BLaER1 (cell line): Measurements from ENCODE around the gene GRAMD1A.

Experiments used
- H3K27ac ChIP-seq: shearing (Covaris generic); formaldehyde crosslinking; 2 replicates; pipeline ENCODE4 v1.8.1; 2022
- H3K27me3 ChIP-seq: shearing (Covaris generic); formaldehyde crosslinking; 2 replicates; pipeline ENCODE4 v1.8.1; 2022
- H3K36me3 ChIP-seq: shearing (Covaris generic); formaldehyde crosslinking; 2 replicates; pipeline ENCODE4 v1.8.1; 2022
- H3K4me1 ChIP-seq: shearing (Covaris generic); formaldehyde crosslinking; 2 replicates; pipeline ENCODE4 v1.8.1; 2022
- H3K4me2 ChIP-seq: shearing (Covaris generic); formaldehyde crosslinking; 2 replicates; pipeline ENCODE4 v1.8.1; 2022
- H3K4me3 ChIP-seq: shearing (Covaris generic); formaldehyde crosslinking; 2 replicates; pipeline ENCODE4 v1.8.1; 2022
- H3K9ac ChIP-seq: shearing (Covaris generic); formaldehyde crosslinking; 2 replicates; pipeline ENCODE4 v1.8.1; 2022
- H3K9me3 ChIP-seq: shearing (Covaris generic); formaldehyde crosslinking; 2 replicates; pipeline ENCODE4 v1.8.1; 2022
- H4K20me1 ChIP-seq: shearing (Covaris generic); formaldehyde crosslinking; 2 replicates; pipeline ENCODE4 v1.8.1; 2022
- Cebpa-rat ChIP-seq: shearing (Covaris generic); IDR thresholded peaks from 2 replicates; pipeline ENCODE4 v1.8.1; 2022

The GRAMD1A gene

DNA sequence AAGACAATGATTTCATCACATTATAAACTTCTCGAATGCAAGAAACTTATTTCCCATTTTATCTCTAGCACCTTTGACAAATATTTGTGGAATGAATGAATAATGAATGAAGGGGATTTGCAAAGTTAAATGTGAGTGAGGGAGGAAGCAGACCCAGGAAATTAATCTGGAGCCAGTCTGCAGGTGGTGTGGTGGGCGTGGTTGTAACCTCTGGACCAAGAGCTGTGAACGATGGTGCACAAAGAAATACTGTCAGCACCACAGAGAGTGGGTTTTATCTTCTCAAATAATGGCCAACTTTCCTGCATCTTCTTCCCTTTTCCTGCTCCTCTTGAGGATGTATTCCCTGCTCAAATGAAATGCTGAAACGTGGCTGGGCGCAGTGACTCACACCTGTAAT lies 25.1 kb upstream of the GRAMD1A start:
- peaks cover 15% of the 10 kb centered on the region for H3K4me1 ChIP-seq
- no peaks in the 10 kb centered on the region for H4K20me1 ChIP-seq
- H3K36me3 ChIP-seq, result no peaks in the 10 kb centered on the region
- H3K9ac ChIP-seq, result no peak overlapping the region
- no peaks in the 10 kb centered on the region for H3K27me3 ChIP-seq
- no peak overlapping the region for H3K4me2 ChIP-seq
- no peak for TF ChIP-seq Cebpa-rat
- H3K9me3 ChIP-seq, result peaks cover 25% of the 10 kb centered on the region
- no peak overlapping the region for H3K27ac ChIP-seq
- no peak overlapping the region for H3K4me3 ChIP-seq

DNA sequence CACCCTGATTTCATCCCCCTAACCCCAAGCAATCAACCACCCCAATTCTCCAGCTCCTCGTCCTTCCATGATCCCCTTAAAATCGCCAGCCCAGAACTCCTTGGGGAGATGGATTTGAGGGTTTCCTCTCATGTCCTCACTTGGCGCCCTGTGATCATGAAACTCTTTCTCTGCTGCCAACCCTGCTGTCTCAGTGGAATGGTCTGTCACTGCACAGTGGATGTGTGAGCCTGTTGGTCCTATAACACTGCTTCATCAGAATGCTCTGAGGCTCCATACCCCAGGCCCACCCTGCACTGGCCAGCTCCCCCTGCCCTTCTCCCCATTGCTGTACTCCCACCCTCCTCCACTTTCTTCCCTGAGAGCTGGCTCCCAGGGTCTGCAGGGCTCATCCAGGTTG lies 23.5 kb upstream of the GRAMD1A start:
- Histone ChIP-seq H3K9me3 (peaks cover 14% of the 10 kb centered on the region), H3K4me1 (peaks cover 15% of the 10 kb centered on the region), H3K27ac (no peak overlapping the region), H4K20me1 (no peaks in the 10 kb centered on the region), H3K4me2 (no peak overlapping the region), H3K36me3 (no peaks in the 10 kb centered on the region), H3K9ac (no peak overlapping the region), H3K4me3 (no peak overlapping the region), H3K27me3 (no peaks in the 10 kb centered on the region)
- no peak for TF ChIP-seq Cebpa-rat

DNA sequence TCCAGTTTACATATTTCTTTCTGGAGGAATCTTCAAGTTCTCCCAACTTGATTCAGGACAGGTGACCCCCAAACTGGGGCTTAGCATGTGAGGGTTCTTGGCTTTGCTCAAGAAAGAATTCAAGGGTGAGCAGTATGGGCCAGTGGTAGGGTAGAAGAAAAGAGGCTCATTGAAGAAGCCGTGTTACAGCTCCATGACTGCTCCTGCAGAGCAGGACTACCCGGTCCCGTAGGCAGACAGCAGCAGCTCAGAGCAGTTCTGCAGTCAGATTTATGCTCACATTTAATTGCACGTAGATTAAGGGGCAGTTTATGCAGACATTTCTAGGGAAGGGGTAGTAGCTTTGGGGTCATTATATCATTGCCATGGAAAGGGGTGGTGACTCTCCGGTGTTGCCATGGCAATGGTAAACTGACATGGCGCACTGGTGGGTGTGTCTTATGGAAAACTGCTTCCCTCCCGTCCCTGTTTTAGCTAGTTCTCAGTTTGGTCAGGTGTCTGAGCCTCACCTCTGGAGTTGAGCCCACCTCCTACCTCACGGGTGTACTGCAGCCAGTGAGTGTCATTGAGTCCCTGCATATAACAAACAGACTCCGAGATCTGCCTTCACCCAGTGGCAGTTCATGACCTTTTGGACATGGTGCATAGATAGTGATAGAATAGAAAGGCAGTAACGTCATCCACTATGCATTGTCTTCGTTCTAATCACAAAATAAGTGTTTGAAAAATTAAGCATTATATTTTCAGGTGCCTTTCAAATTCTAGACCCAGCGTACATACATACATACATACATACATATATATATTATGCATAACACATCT lies 20.1 kb upstream of the GRAMD1A start:
- peaks cover 14% of the 10 kb centered on the region for H3K9me3 ChIP-seq
- H3K27me3 ChIP-seq, result no peaks in the 10 kb centered on the region
- H3K36me3 ChIP-seq, result no peaks in the 10 kb centered on the region
- no peaks in the 10 kb centered on the region for H4K20me1 ChIP-seq
- no peak overlapping the region for H3K27ac ChIP-seq
- no peak overlapping the region for H3K4me3 ChIP-seq
- no peak overlapping the region for H3K9ac ChIP-seq
- TF ChIP-seq Cebpa-rat, result no peak
- no peaks in the 10 kb centered on the region for H3K4me1 ChIP-seq
- H3K4me2 ChIP-seq, result no peak overlapping the region

DNA sequence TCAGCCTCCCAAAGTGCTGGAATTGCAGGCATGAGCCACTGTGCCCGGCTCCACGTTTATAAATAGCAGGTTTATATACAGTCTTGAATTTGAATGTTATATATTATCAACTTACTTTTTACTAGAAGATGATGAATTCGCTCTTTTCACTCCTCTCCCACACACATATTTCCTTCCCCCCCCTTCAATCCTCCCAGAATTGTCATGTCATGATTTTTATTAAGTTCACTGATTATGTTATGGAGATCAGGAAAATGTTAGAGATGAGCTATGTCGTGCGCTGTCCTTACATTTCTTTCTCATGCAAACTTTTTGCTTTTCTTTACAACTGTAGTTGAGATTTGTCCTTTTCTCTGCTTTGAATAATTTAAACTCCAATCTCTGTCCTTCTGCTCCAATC lies 17.8 kb upstream of the GRAMD1A start:
- Histone ChIP-seq H3K4me3 (no peak overlapping the region), H3K4me1 (peaks cover 10% of the 10 kb centered on the region), H3K27ac (no peak overlapping the region), H3K9ac (no peak overlapping the region), H3K36me3 (no peaks in the 10 kb centered on the region), H3K4me2 (no peak overlapping the region), H3K9me3 (peaks cover 1% of the 10 kb centered on the region; the same call in 1 of the 2 replicates), H4K20me1 (no peaks in the 10 kb centered on the region), H3K27me3 (no peaks in the 10 kb centered on the region)
- no peak for TF ChIP-seq Cebpa-rat

DNA sequence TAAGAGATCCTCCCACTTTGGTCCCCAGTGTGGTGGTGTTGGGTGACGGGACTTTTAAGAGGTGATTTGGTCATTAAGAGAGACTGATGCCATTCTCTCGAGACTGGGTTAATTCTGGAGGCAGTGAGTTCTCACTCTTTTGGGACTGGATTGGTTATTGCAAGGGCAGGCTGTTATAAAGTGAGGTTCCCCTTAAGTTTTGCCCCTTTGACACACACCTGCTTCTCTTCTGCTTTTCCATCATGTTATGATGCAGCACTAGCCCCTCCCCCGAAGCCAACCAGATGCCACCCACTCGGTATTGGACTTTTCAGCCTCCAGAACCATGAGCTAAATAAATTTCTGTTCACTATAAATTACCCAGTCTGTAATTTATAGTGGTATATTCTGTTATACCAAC lies 16.3 kb upstream of the GRAMD1A start:
- Histone ChIP-seq H4K20me1 (no peaks in the 10 kb centered on the region), H3K4me1 (peaks cover 10% of the 10 kb centered on the region), H3K9ac (no peak overlapping the region), H3K27ac (no peak overlapping the region), H3K36me3 (no peaks in the 10 kb centered on the region), H3K27me3 (no peaks in the 10 kb centered on the region), H3K4me3 (no peak overlapping the region), H3K4me2 (no peak overlapping the region), H3K9me3 (no peaks in the 10 kb centered on the region)
- TF ChIP-seq Cebpa-rat, result no peak

DNA sequence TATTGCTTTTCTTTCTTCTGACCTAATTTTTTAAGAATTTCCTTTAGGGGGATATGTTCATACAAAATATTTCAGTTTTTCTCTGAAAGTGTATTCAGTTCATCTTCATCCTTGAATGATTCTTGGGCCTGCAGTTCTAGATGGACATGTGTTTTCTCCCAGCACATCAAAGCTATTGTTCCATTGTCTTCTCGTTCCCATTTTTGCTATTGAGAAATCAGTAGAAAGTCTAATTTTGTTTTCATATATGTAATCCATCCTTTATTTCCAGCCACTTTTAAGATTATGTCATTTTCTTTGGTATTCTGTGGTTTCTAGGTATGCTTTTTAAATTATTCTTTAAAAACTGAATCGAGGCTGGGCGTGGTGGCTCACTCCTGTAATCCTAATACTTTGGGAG lies 15.8 kb upstream of the GRAMD1A start:
- no peaks in the 10 kb centered on the region for H3K9me3 ChIP-seq
- H3K36me3 ChIP-seq, result no peaks in the 10 kb centered on the region
- H3K4me2 ChIP-seq, result no peak overlapping the region
- H3K27ac ChIP-seq, result no peak overlapping the region
- H3K27me3 ChIP-seq, result no peaks in the 10 kb centered on the region
- peaks cover 13% of the 10 kb centered on the region for H3K4me1 ChIP-seq
- H3K9ac ChIP-seq, result no peak overlapping the region
- no peak overlapping the region for H3K4me3 ChIP-seq
- no peak for TF ChIP-seq Cebpa-rat
- no peaks in the 10 kb centered on the region for H4K20me1 ChIP-seq

DNA sequence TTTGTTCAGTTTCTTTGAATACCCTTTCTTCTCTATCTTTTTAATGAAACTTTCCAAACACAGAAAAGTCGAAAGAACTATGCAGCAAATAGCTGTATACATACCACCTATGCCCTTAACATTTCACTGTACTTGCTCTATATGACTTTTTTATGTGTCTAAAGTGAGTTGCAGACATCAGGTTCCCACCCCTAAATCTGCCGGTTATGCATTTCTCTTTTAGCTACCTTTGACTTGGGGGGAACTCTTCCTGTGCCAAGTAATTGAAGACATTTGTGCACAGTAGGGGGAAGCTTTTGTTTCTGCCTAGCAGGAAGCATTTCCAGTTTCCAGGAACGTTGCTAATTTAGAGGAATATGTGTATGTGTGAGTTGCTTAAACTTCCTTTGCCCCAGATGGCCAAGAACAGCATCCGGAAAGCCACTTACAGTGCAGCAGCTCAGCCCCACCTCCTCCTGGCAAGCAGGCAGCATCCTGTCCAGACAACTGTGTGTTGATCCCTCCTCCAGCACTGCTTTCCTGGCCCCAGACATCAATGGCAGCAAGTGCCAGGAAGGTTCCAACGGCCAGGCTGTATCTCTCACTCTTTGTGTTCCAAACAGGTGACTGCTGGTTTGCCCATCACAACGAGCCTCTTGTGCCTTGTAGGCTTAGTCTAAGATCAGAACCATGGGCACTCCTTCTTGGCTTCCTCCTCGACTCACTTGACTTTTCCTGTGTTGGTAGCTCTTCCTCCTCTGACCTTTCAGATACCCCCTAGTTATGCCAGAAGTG lies 14.7 kb upstream of the GRAMD1A start:
- Histone ChIP-seq H3K4me3 (no peak overlapping the region), H3K9me3 (no peaks in the 10 kb centered on the region), H3K4me2 (peak overlapping the region; percentile 29), H3K27me3 (no peaks in the 10 kb centered on the region), H3K9ac (no peak overlapping the region), H3K27ac (no peak overlapping the region), H3K4me1 (peaks cover 19% of the 10 kb centered on the region), H4K20me1 (no peaks in the 10 kb centered on the region), H3K36me3 (no peaks in the 10 kb centered on the region)
- TF ChIP-seq Cebpa-rat, result no peak

DNA sequence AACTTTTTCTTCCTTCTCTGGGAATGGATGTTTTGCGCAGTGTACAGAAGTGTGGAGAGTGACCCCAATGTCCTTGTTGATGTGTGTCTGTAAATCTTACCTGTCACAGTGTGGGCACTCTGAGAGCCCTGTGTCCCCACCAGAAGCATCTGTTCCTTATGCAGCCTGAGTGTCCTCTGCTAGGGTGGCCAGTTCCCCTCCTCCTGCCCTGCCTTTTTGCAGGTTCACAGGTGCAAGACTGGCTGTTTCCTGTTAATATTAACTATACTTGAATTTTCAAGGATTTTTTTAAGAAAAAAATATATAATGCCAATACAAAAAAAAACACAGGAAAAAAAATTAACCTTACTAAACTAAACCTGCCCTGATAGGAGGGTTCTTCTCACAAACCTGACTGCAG lies 12.0 kb upstream of the GRAMD1A start:
- H3K9me3 ChIP-seq, result 0 out of 2 replicates have a peak, but pooled peaks cover 6% of the 10 kb centered on the region
- no peaks in the 10 kb centered on the region for H4K20me1 ChIP-seq
- H3K4me3 ChIP-seq, result no peak overlapping the region
- H3K4me1 ChIP-seq, result peaks cover 19% of the 10 kb centered on the region
- no peak overlapping the region for H3K27ac ChIP-seq
- H3K27me3 ChIP-seq, result no peaks in the 10 kb centered on the region
- H3K9ac ChIP-seq, result no peak overlapping the region
- H3K36me3 ChIP-seq, result no peaks in the 10 kb centered on the region
- no peak for TF ChIP-seq Cebpa-rat
- no peak overlapping the region for H3K4me2 ChIP-seq

DNA sequence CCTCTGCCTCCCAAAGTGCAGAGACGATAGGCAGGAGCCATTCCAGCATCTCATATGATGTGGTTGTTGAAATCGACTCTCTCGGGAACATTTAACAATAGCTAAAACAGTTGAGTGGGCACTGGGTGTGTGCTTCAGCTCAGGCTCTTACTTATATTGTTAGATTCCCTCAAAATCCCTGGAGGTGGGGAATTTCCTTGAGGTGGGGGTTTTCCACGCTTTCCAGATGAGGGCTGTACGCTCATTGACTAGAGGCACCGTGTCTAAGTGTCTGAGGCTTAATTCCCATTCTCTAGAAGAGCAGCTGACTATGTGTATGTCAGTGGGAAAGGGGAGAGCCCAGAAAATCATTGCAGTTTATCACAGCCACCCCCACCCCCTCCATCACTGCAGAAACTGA lies 10.8 kb upstream of the GRAMD1A start:
- no peak for TF ChIP-seq Cebpa-rat
- H3K9ac ChIP-seq, result no peak overlapping the region
- no peaks in the 10 kb centered on the region for H4K20me1 ChIP-seq
- H3K4me3 ChIP-seq, result no peak overlapping the region
- H3K27me3 ChIP-seq, result no peaks in the 10 kb centered on the region
- H3K4me1 ChIP-seq, result peaks cover 19% of the 10 kb centered on the region
- H3K27ac ChIP-seq, result no peak overlapping the region
- H3K36me3 ChIP-seq, result no peaks in the 10 kb centered on the region
- peaks cover 14% of the 10 kb centered on the region for H3K9me3 ChIP-seq
- peak overlapping the region; percentile 13; the same call in 1 of the 2 replicates for H3K4me2 ChIP-seq

DNA sequence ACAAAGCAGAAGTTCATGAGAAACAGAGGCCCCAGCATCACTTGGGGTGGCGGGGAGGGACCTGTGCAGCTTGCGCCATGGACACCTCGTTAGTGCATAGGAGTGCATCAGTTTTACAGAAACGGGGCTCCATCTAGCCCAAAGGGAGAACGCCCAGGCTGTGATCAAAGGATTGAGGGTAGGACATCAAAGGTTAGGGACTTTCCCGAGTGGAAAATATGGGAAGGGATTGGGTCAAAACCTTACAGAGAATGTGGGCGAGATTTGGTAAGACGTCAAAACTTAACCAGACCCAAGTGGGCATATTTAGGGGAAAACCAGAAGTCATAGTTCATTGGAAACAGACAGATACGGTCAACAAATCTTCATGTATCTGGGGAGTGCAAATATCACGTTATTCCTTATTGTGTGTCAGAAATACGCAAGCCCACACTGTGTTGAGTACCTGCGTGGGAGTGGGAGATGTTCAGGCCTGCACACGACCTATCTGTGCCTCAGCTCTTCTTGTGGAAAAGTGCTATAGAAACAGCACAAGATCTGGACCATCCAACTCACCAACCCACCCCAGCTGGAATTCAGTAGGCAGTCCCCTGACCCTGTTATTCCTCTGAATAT lies 9.4 kb upstream of the GRAMD1A start:
- peaks cover 28% of the 10 kb centered on the region for H3K9me3 ChIP-seq
- no peaks in the 10 kb centered on the region for H3K27me3 ChIP-seq
- H3K27ac ChIP-seq, result no peak overlapping the region
- no peaks in the 10 kb centered on the region for H4K20me1 ChIP-seq
- H3K36me3 ChIP-seq, result peaks cover 5% of the 10 kb centered on the region; the same call in 1 of the 2 replicates
- no peak for TF ChIP-seq Cebpa-rat
- H3K9ac ChIP-seq, result no peak overlapping the region
- H3K4me2 ChIP-seq, result no peak overlapping the region
- peaks cover 13% of the 10 kb centered on the region for H3K4me1 ChIP-seq
- H3K4me3 ChIP-seq, result no peak overlapping the region
